H1 (cell line): Measurements from ENCODE around the gene GBE1. TPM values are rescaled to one million over a fixed set of nuclear protein-coding genes. Genes with fewer than 3 reads are reported as not detected.

Experiments
- CTCF ChIA-PET: fragments of 300-600 bp; sonication (Branson Sonifier 250); formaldehyde crosslinking; loops from one replicate; lab custom pipeline; 2021; ENCODE audit not compliant: partially characterized antibody; lab: Charles Lee
- POLR2A ChIA-PET: fragments of 300-600 bp; sonication (Branson Sonifier 250); formaldehyde crosslinking; loops from one replicate; lab custom pipeline; 2021; ENCODE audit warnings: inconsistent platforms; ENCODE audit not compliant: partially characterized antibody; lab: Charles Lee
- DNase-seq, 2 experiments: peaks; one replicate each; pipeline versions ENCODE4 v3.0.0 to v3.0.0-alpha.2; 2010 to 2022; ENCODE audit warnings: low spot score in 2 of 2, low read depth in 1 of 2, mixed read lengths in 1 of 2
- FAIRE-seq: peaks from 2 replicates; lab custom pipeline; 2011; peaks lifted over from hg19 to GRCh38; lab: Jason Lieb, UNC
- H2AFZ ChIP-seq: 2 replicates; pipeline ENCODE4 v1.8.1; 2012; ENCODE audit warnings: low read length, inconsistent platforms
- H2AK5ac ChIP-seq: 2 replicates; pipeline ENCODE4 v1.6.1; 2013; ENCODE audit warnings: low read depth, low read length
- H2BK120ac ChIP-seq: replicated peaks from 2 replicates; pipeline ENCODE3; 2013; ENCODE audit warnings: low read depth, low read length, inconsistent platforms
- H2BK12ac ChIP-seq: 2 replicates; pipeline ENCODE4 v1.6.1; 2013; ENCODE audit warnings: low read depth, low read length
- H2BK15ac ChIP-seq: 2 replicates; pipeline ENCODE4 v1.6.1; 2013; ENCODE audit warnings: low read length
- H2BK20ac ChIP-seq: 2 replicates; pipeline ENCODE4 v1.6.1; 2013; ENCODE audit warnings: low read length
- H2BK5ac ChIP-seq: 2 replicates; pipeline ENCODE4 v1.6.1; 2013; ENCODE audit warnings: low read depth, low read length
- H3K14ac ChIP-seq: 2 replicates; pipeline ENCODE4 v1.6.1; 2013; ENCODE audit warnings: inconsistent platforms; ENCODE audit not compliant: insufficient read length
- H3K18ac ChIP-seq: 2 replicates; pipeline ENCODE4 v1.6.1; 2013; ENCODE audit warnings: low read length; ENCODE audit errors: extremely low read depth
- H3K23ac ChIP-seq: 2 replicates; pipeline ENCODE4 v1.6.1; 2013; ENCODE audit warnings: inconsistent platforms; ENCODE audit not compliant: insufficient read length
- H3K23me2 ChIP-seq: 2 replicates; pipeline ENCODE4 v1.6.1; 2013; ENCODE audit warnings: low read depth, low read length
- H3K27ac ChIP-seq: 2 replicates; pipeline ENCODE4 v1.6.1; 2011; ENCODE audit warnings: low read depth, low read length, inconsistent platforms
- H3K27me3 ChIP-seq, 4 experiments: replicated peaks in 1 of 4; 1 replicate in 1 of 4; 2 replicates in 3 of 4; pipeline versions ENCODE4 v1.6.1 to v1.8.1; 2011 to 2013; ENCODE audit warnings: low read length in 3 of 4, mild to moderate bottlenecking in 3 of 4, inconsistent platforms in 2 of 4, mixed read lengths in 2 of 4, moderate library complexity in 1 of 4; ENCODE audit not compliant: control insufficient read depth in 3 of 4, insufficient read depth in 3 of 4; ENCODE audit errors: extremely low read depth in 1 of 4
- H3K36me3 ChIP-seq, 4 experiments: 2 replicates each; pipeline versions ENCODE4 v1.6.1 to v1.8.1; 2011 to 2013; ENCODE audit warnings: mild to moderate bottlenecking in 4 of 4, low read length in 3 of 4, moderate library complexity in 2 of 4, control low read depth in 1 of 4, inconsistent platforms in 1 of 4; ENCODE audit not compliant: insufficient read depth in 4 of 4, control insufficient read depth in 2 of 4
- H3K4ac ChIP-seq: replicated peaks from 2 replicates; pipeline ENCODE3; 2013; ENCODE audit warnings: low read length, low read depth, mixed read lengths, inconsistent platforms; ENCODE audit not compliant: insufficient read length
- H3K4me1 ChIP-seq, 4 experiments: replicated peaks in 1 of 4; 1 replicate in 1 of 4; 2 replicates in 3 of 4; pipeline versions ENCODE4 v1.6.1 to v1.8.1; 2011 to 2013; ENCODE audit warnings: low read length in 3 of 4, inconsistent platforms in 2 of 4, mixed read lengths in 1 of 4; ENCODE audit not compliant: insufficient read depth in 4 of 4, control insufficient read depth in 3 of 4
- H3K4me2 ChIP-seq, 2 experiments: 2 replicates each; pipeline versions ENCODE4 v1.6.1 to v1.8.1; 2011 to 2013; ENCODE audit warnings: low read depth in 2 of 2, low read length in 2 of 2, control low read depth in 1 of 2, inconsistent platforms in 1 of 2, mild to moderate bottlenecking in 1 of 2; ENCODE audit not compliant: insufficient read depth in 1 of 2
- H3K4me3 ChIP-seq, 4 experiments: fragments of 200-600, 300-600 bp in 1 of 4; sonication (generic), shearing (Covaris generic), sonication (Bioruptor Twin) in 1 of 4; 2 replicates each; pipeline versions ENCODE4 v1.5.1 to v1.8.1; 2011 to 2016; ENCODE audit warnings: low read length in 4 of 4, low read depth in 3 of 4, control low read depth in 2 of 4, inconsistent platforms in 2 of 4, mild to moderate bottlenecking in 2 of 4, mixed read lengths in 1 of 4, moderate library complexity in 1 of 4; ENCODE audit not compliant: insufficient read depth in 2 of 4; ENCODE audit errors: extremely low read depth in 1 of 4
- H3K56ac ChIP-seq: replicated peaks from 2 replicates; pipeline ENCODE3; 2013; ENCODE audit warnings: low read depth, mild to moderate bottlenecking, mixed read lengths, low read length, inconsistent platforms; ENCODE audit not compliant: insufficient read length
- H3K79me1 ChIP-seq: 2 replicates; pipeline ENCODE4 v1.6.1; 2013; ENCODE audit warnings: low read depth, low read length, control low read depth
- H3K79me2 ChIP-seq, 2 experiments: 2 replicates each; pipeline versions ENCODE4 v1.6.1 to v1.8.1; 2012 to 2013; ENCODE audit warnings: low read length in 2 of 2, mild to moderate bottlenecking in 2 of 2, inconsistent platforms in 1 of 2; ENCODE audit not compliant: insufficient read depth in 2 of 2, control insufficient read depth in 1 of 2
- H3K9ac ChIP-seq, 4 experiments: replicated peaks in 1 of 4; 1 replicate in 1 of 4; 2 replicates in 3 of 4; pipeline versions ENCODE4 v1.6.1 to v1.8.1; 2011 to 2013; ENCODE audit warnings: low read depth in 3 of 4, low read length in 3 of 4, control low read depth in 2 of 4, mild to moderate bottlenecking in 2 of 4, moderate library complexity in 2 of 4, inconsistent platforms in 1 of 4; ENCODE audit errors: extremely low read depth in 1 of 4
- H3K9me3 ChIP-seq, 2 experiments: 2 replicates each; pipeline versions ENCODE4 v1.6.1 to v1.8.1; 2012 to 2013; ENCODE audit warnings: mild to moderate bottlenecking in 2 of 2, moderate library complexity in 2 of 2, control low read depth in 1 of 2, inconsistent platforms in 1 of 2, low read depth in 1 of 2, low read length in 1 of 2, mixed read lengths in 1 of 2; ENCODE audit not compliant: insufficient read depth in 2 of 2
- H4K20me1 ChIP-seq, 2 experiments: replicated peaks in 1 of 2; 2 replicates each; pipeline versions ENCODE3 to v1.8.1; 2011 to 2013; ENCODE audit warnings: inconsistent platforms in 2 of 2, low read length in 2 of 2, mild to moderate bottlenecking in 1 of 2; ENCODE audit not compliant: insufficient read depth in 2 of 2, control insufficient read depth in 1 of 2
- H4K5ac ChIP-seq: 2 replicates; pipeline ENCODE4 v1.6.1; 2013; ENCODE audit warnings: low read length, low read depth, mixed read lengths, inconsistent platforms; ENCODE audit not compliant: insufficient read length
- H4K8ac ChIP-seq: 2 replicates; pipeline ENCODE4 v1.8.0; 2013; ENCODE audit warnings: mild to moderate bottlenecking, moderate library complexity, low read length, inconsistent platforms; ENCODE audit not compliant: insufficient read depth; ENCODE audit errors: extremely low read depth
- H4K91ac ChIP-seq: replicated peaks from 2 replicates; pipeline ENCODE3; 2013; ENCODE audit warnings: low read length, mixed read lengths, inconsistent platforms; ENCODE audit not compliant: insufficient read length
- CBX8 ChIP-seq: fragments of 300-800, 300-1000 bp; sonication (generic); IDR thresholded peaks from 2 replicates; pipeline ENCODE4 v1.7.1; 2016; ENCODE audit warnings: low read depth, low read length, borderline replicate concordance
- CEBPB ChIP-seq: IDR thresholded peaks from 2 replicates; pipeline ENCODE4 v1.6.1; 2012; ENCODE audit warnings: low read depth, low read length
- EP300 ChIP-seq, 2 experiments: IDR thresholded peaks; 1 replicate in 1 of 2; 2 replicates in 1 of 2; pipeline ENCODE4 v1.6.1; 2011 to 2012; ENCODE audit warnings: low read depth in 2 of 2, low read length in 2 of 2, mild to moderate bottlenecking in 2 of 2, borderline replicate concordance in 1 of 2, inconsistent platforms in 1 of 2, moderate library complexity in 1 of 2
- EZH2 ChIP-seq: fragments of 200-600 bp; sonication (generic); IDR thresholded peaks from 2 replicates; pipeline ENCODE4 v1.7.1; 2012; ENCODE audit warnings: low read depth, mild to moderate bottlenecking, moderate library complexity, low read length, inconsistent platforms; ENCODE audit not compliant: severe bottlenecking
- RXRA ChIP-seq: IDR thresholded peaks from 2 replicates; pipeline ENCODE4 v1.6.1; 2011; ENCODE audit warnings: low read depth, mild to moderate bottlenecking, low read length, moderate library complexity; ENCODE audit not compliant: insufficient read depth
- SP2 ChIP-seq: IDR thresholded peaks from 2 replicates; pipeline ENCODE4 v1.6.1; 2012; ENCODE audit warnings: mild to moderate bottlenecking, low read length, inconsistent platforms
- TAF7 ChIP-seq: optimal IDR thresholded peaks from 2 replicates; pipeline ENCODE3; 2011; ENCODE audit warnings: low read depth, mild to moderate bottlenecking, inconsistent platforms, low read length, moderate library complexity, borderline replicate concordance
- TBP ChIP-seq: IDR thresholded peaks from 2 replicates; pipeline ENCODE4 v1.6.1; 2011; ENCODE audit warnings: low read depth, low read length, improper control_type of control experiment
- TCF12 ChIP-seq: IDR thresholded peaks from 2 replicates; pipeline ENCODE4 v1.6.1; 2011; ENCODE audit warnings: low read depth, mild to moderate bottlenecking, low read length
- TEAD4 ChIP-seq: IDR thresholded peaks from 2 replicates; pipeline ENCODE4 v1.6.1; 2012; ENCODE audit warnings: low read depth, low read length, inconsistent platforms, mixed read lengths
- ZNF274 ChIP-seq: IDR thresholded peaks from 2 replicates; pipeline ENCODE4 v1.7.0; 2012; ENCODE audit warnings: low read length, borderline replicate concordance; ENCODE audit errors: extremely low read depth
- WGBS, 2 experiments: shearing (Covaris generic) in 1 of 2; methylation state at CpG; one replicate each; pipeline versions ENCODE4 v1.1.6 to v1.1.7; 2013 to 2015; ENCODE audit warnings: low lambda C conversion rate in 2 of 2, mixed read lengths in 2 of 2, inconsistent platforms in 1 of 2, low coverage in 1 of 2, missing lambda C conversion rate in 1 of 2; ENCODE audit not compliant: insufficient replicate concordance in 2 of 2, insufficient coverage in 1 of 2, insufficient read length in 1 of 2; ENCODE audit errors: extremely low coverage in 1 of 2, missing lambda C conversion rate in 1 of 2; 5-methylcytosine and 5-hydroxymethylcytosine counted together
- polyA plus RNA-seq, 7 experiments: library from polyadenylated mRNA; depleted of rRNA in 3 of 7; stranded (reverse) in 5 of 7; unstranded in 2 of 7; fragments of >200 nt in 5 of 7; fragments of 200-250 nt in 2 of 7; gene quantifications; 1 replicate in 5 of 7; 2 replicates in 1 of 7; 4 replicates in 1 of 7; pipeline versions ENCODE4 v1.2.1 to v1.2.3, GENCODE V29; 2011 to 2013; ENCODE audit warnings: missing spikeins in 2 of 7, mixed read lengths in 2 of 7
- total RNA-seq: library from RNA; stranded (reverse); fragmentation: NEBNext Ultra II Directional; extraction: Animal tissue kit (Norgen Biotek cat#: 25700); gene quantifications from 2 replicates; pipeline ENCODE4 v1.2.1, GENCODE V29; 2021

GBE1 gene
- total and polyA plus RNA-seq, 2 of the 8 experiments (the other 6 are each of a cell fraction or from before 2014, with no cell fraction given), result 3.3 to 7.3 TPM

- H3K27ac ChIP-seq, result no peak overlapping the region
- 85% methylated on average over 5 of the region's 5 CpGs; no CpG with 5 or more reads in 1 of the 2 experiments for WGBS, 2 experiments
Measured at GRCh38 chr3:81484520-81484919, 276.9 kb downstream of the GBE1 start.

More at GRCh38 chr3:81484520-81484919, 276.9 kb downstream of the GBE1 start:
- H3K14ac ChIP-seq, result no peak overlapping the region
- H3K4ac ChIP-seq, result no peak overlapping the region
- H3K23ac ChIP-seq, result no peak overlapping the region
- TF ChIP-seq TCF12 (no peak), CEBPB (no peak), CBX8 (no peak), TAF7 (no peak), TBP (no peak), EP300 (IDR thresholded peaks at IDR 0.05; ENCODE audit: borderline replicate concordance in 1 of 2, low read depth in 2 of 2, low read length in 2 of 2) (no peak), EZH2 (no peak), SP2 (no peak), ZNF274 (no peak), TEAD4 (no peak), RXRA (no peak)
- TF ChIP-seq, all 59 proteins: peak for 0
- CTCF ChIA-PET, result interaction anchor here (1.1 to 1.7 kb wide), 3 partner anchors 12 to 159 kb away, joined by 3 to 5 read pairs (median 4); no protein-coding TSS in a partner anchor
- Histone ChIP-seq H3K79me1 (no peaks in the 10 kb centered on the region), H3K18ac (no peak overlapping the region), H3K4me1 (no peaks in the 10 kb centered on the region), H3K56ac (no peak overlapping the region), H2AFZ (no peak overlapping the region), H2BK20ac (no peak overlapping the region), H3K23me2 (no peaks in the 10 kb centered on the region), H4K8ac (no peak overlapping the region), H3K27me3 (no peaks in the 10 kb centered on the region), H4K5ac (no peak overlapping the region), H2BK5ac (no peak overlapping the region), H4K20me1 (no peaks in the 10 kb centered on the region), H3K4me3 (no peak overlapping the region), H3K79me2 (no peaks in the 10 kb centered on the region), H4K91ac (no peak overlapping the region), H3K9me3 (no peaks in the 10 kb centered on the region), H3K36me3 (no peaks in the 10 kb centered on the region), H2BK12ac (no peak overlapping the region), H3K9ac (no peak overlapping the region), H3K4me2 (no peak overlapping the region), H2BK120ac (no peak overlapping the region), H2BK15ac (no peak overlapping the region), H2AK5ac (no peak overlapping the region)
- no peak for FAIRE-seq
- no peak for DNase-seq
- POLR2A ChIA-PET, result no interaction called here
